ENCODE results near the gene BRAF. TPM values are rescaled to one million over a fixed set of nuclear protein-coding genes. Genes with fewer than 3 reads are reported as not detected.
"Not testable (repeated sequence)": the region's sequence is repeated elsewhere in the genome, so short reads cannot be mapped to it uniquely, and the experiment has no call there.

BRAF gene
- total RNA-seq, 1 donor from 2014 or later = 16.9 TPM

- ATAC-seq = no peak
These were observed 157.3 kb downstream of the BRAF start for GRCh38 chr7:140767418-140767817.

- not testable (repeated sequence) for ATAC-seq
These were observed 159.3 kb downstream of the BRAF start for GRCh38 chr7:140765441-140765840.

GRCh38 chr7:140763166-140763565 lies 161.6 kb downstream of the BRAF start:
- ATAC-seq = not testable (repeated sequence)

- ATAC-seq = not testable (repeated sequence)
These were observed 163.4 kb downstream of the BRAF start for GRCh38 chr7:140761375-140761774.

- no peak for ATAC-seq
These were observed 170.2 kb downstream of the BRAF start for GRCh38 chr7:140754506-140754905.

- no peak for ATAC-seq
These were observed 172.2 kb downstream of the BRAF start for GRCh38 chr7:140752533-140752932.

GRCh38 chr7:140746751-140747150 lies 178.0 kb downstream of the BRAF start:
- ATAC-seq = no peak

GRCh38 chr7:140745266-140746058 lies 179.3 kb downstream of the BRAF start:
- no peak for ATAC-seq

- no peak for ATAC-seq
These were observed 180.7 kb downstream of the BRAF start for GRCh38 chr7:140744005-140744404.

- not testable (repeated sequence) for ATAC-seq
These were observed 181.5 kb downstream of the BRAF start for GRCh38 chr7:140743255-140743654.

- no peak for ATAC-seq
These were observed 186.4 kb downstream of the BRAF start for GRCh38 chr7:140738280-140738679.

- ATAC-seq = no peak
These were observed 190.0 kb downstream of the BRAF start for GRCh38 chr7:140734729-140735128.

- ATAC-seq = no peak
These were observed 190.6 kb downstream of the BRAF start for GRCh38 chr7:140734096-140734495.

GRCh38 chr7:140732416-140732815 lies 192.3 kb downstream of the BRAF start:
- no peak for ATAC-seq

GRCh38 chr7:140726281-140726680 lies 198.4 kb downstream of the BRAF start:
- no peak for ATAC-seq

- no peak for ATAC-seq
These were observed 200.0 kb downstream of the BRAF start for GRCh38 chr7:140724706-140725105.

GRCh38 chr7:140723574-140723973 lies 201.2 kb downstream of the BRAF start:
- no peak for ATAC-seq

GRCh38 chr7:140723006-140723405 lies 201.7 kb downstream of the BRAF start:
- no peak for ATAC-seq

GRCh38 chr7:140722254-140722653 lies 202.5 kb downstream of the BRAF start:
- ATAC-seq = no peak

- ATAC-seq = peak; percentile 15
These were observed 205.0 kb downstream of the BRAF start for GRCh38 chr7:140719721-140720120.

- no peak for ATAC-seq
These were observed 210.2 kb downstream of the BRAF start for GRCh38 chr7:140714331-140715040.

GRCh38 chr7:140712392-140712791 lies 212.3 kb downstream of the BRAF start:
- not testable (repeated sequence) for ATAC-seq

GRCh38 chr7:140708764-140709163 lies 216.0 kb downstream of the BRAF start:
- not testable (repeated sequence) for ATAC-seq

GRCh38 chr7:140707132-140707531 lies 217.6 kb downstream of the BRAF start:
- no peak for ATAC-seq

Data from esophagus mucosa (tissue), 1 donor.